ENCODE data around the gene UGGT2.
"Not testable (repeated sequence)": the region's sequence is repeated elsewhere in the genome, so short reads cannot be mapped to it uniquely, and the experiment has no call there.

UGGT2 gene

GRCh38 chr13:96050955-96051354, 2.2 kb downstream of the UGGT2 start:
- not testable (repeated sequence) for H4K20me1 ChIP-seq (ENCODE audit: insufficient read depth, low read length); H3K4me3 ChIP-seq (ENCODE audit: low read depth, low read length, poor library complexity, severe bottlenecking); H3K9me2 ChIP-seq (ENCODE audit: low read depth, low read length); H3F3A ChIP-seq (ENCODE audit: insufficient read depth, low read length); H3K9me3 ChIP-seq (ENCODE audit: low read length); H3K36me3 ChIP-seq (ENCODE audit: insufficient read depth, low read length); H3K4me2 ChIP-seq (ENCODE audit: low read length); H3K27me3 ChIP-seq (ENCODE audit: insufficient read depth, low read length); H3K9ac ChIP-seq (ENCODE audit: low read length); H3K27ac ChIP-seq (ENCODE audit: low read depth, low read length, poor library complexity, severe bottlenecking); H2AFZ ChIP-seq (ENCODE audit: low read length)
- Histone ChIP-seq H3K4me1 (ENCODE audit: insufficient read depth, low read length, severe bottlenecking) (peaks cover 10% of the 10 kb centered on the region), H3K79me2 (ENCODE audit: insufficient read depth, low read length) (peaks cover 24% of the 10 kb centered on the region)

GRCh38 chr13:96046449-96047126, 6.6 kb downstream of the UGGT2 start:
- H3K4me1 ChIP-seq (ENCODE audit: insufficient read depth, low read length, severe bottlenecking); H3K27me3 ChIP-seq (ENCODE audit: insufficient read depth, low read length); H3K9ac ChIP-seq (ENCODE audit: low read length); H3F3A ChIP-seq (ENCODE audit: insufficient read depth, low read length); H3K4me3 ChIP-seq (ENCODE audit: low read depth, low read length, poor library complexity, severe bottlenecking); H4K20me1 ChIP-seq (ENCODE audit: insufficient read depth, low read length); H3K27ac ChIP-seq (ENCODE audit: low read depth, low read length, poor library complexity, severe bottlenecking); H2AFZ ChIP-seq (ENCODE audit: low read length); H3K9me2 ChIP-seq (ENCODE audit: low read depth, low read length); H3K4me2 ChIP-seq (ENCODE audit: low read length): not testable (repeated sequence)
- H3K79me2 ChIP-seq (ENCODE audit: insufficient read depth, low read length): peaks cover 53% of the 10 kb centered on the region
- H3K9me3 ChIP-seq (ENCODE audit: low read length): peaks cover 10% of the 10 kb centered on the region
- H3K36me3 ChIP-seq (ENCODE audit: insufficient read depth, low read length): peaks cover 14% of the 10 kb centered on the region

DNA sequence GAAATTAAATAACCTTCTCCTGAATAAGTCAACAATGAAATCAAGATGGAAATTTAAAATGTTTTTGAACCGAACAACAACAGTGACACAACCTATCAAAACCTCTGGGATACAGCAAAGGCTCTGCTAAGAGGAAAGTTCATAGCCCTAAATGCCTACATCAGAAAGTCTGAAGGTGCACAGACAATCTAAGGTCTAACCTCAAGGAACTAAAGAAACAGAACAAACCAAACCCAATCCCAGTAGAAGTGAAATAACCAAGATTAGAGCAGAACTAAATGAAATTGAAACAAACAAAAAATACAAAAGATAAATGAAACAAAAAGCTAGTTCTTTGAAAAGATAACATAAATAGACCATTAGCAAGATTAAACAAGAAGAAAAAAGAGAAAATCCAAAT, 9.0 kb downstream of the UGGT2 start:
- Histone ChIP-seq H3K4me2 (ENCODE audit: low read length) (no peak overlapping the region), H3F3A (ENCODE audit: insufficient read depth, low read length) (no peaks in the 10 kb centered on the region), H2AFZ (ENCODE audit: low read length) (no peak overlapping the region), H3K36me3 (ENCODE audit: insufficient read depth, low read length) (peaks cover 31% of the 10 kb centered on the region), H3K4me1 (ENCODE audit: insufficient read depth, low read length, severe bottlenecking) (no peaks in the 10 kb centered on the region), H4K20me1 (ENCODE audit: insufficient read depth, low read length) (no peaks in the 10 kb centered on the region), H3K27me3 (ENCODE audit: insufficient read depth, low read length) (no peaks in the 10 kb centered on the region), H3K9me3 (ENCODE audit: low read length) (peaks cover 10% of the 10 kb centered on the region), H3K9ac (ENCODE audit: low read length) (no peak overlapping the region), H3K4me3 (ENCODE audit: low read depth, low read length, poor library complexity, severe bottlenecking) (no peak overlapping the region), H3K79me2 (ENCODE audit: insufficient read depth, low read length) (peaks cover 48% of the 10 kb centered on the region), H3K27ac (ENCODE audit: low read depth, low read length, poor library complexity, severe bottlenecking) (no peak overlapping the region), H3K9me2 (ENCODE audit: low read depth, low read length) (no peaks in the 10 kb centered on the region)
- no peak for TF ChIP-seq EZH2 (IDR thresholded peaks at IDR 0.05; ENCODE audit: borderline replicate concordance, low read length)
- TF ChIP-seq, protein P1, sequence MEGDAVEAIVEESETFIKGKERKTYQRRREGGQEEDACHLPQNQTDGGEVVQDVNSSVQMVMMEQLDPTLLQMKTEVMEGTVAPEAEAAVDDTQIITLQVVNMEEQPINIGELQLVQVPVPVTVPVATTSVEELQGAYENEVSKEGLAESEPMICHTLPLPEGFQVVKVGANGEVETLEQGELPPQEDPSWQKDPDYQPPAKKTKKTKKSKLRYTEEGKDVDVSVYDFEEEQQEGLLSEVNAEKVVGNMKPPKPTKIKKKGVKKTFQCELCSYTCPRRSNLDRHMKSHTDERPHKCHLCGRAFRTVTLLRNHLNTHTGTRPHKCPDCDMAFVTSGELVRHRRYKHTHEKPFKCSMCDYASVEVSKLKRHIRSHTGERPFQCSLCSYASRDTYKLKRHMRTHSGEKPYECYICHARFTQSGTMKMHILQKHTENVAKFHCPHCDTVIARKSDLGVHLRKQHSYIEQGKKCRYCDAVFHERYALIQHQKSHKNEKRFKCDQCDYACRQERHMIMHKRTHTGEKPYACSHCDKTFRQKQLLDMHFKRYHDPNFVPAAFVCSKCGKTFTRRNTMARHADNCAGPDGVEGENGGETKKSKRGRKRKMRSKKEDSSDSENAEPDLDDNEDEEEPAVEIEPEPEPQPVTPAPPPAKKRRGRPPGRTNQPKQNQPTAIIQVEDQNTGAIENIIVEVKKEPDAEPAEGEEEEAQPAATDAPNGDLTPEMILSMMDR (IDR thresholded peaks at IDR 0.05; ENCODE audit: low read length): no peak

- H2AFZ ChIP-seq (ENCODE audit: low read length): no peak overlapping the region
- H3K9me3 ChIP-seq (ENCODE audit: low read length): peaks cover 10% of the 10 kb centered on the region
- no peak overlapping the region for H3K27ac ChIP-seq (ENCODE audit: low read depth, low read length, poor library complexity, severe bottlenecking)
- no peaks in the 10 kb centered on the region for H3K4me1 ChIP-seq (ENCODE audit: insufficient read depth, low read length, severe bottlenecking)
- no peaks in the 10 kb centered on the region for H3K9me2 ChIP-seq (ENCODE audit: low read depth, low read length)
- H3K27me3 ChIP-seq (ENCODE audit: insufficient read depth, low read length): no peaks in the 10 kb centered on the region
- H3F3A ChIP-seq (ENCODE audit: insufficient read depth, low read length): no peaks in the 10 kb centered on the region
- H3K4me3 ChIP-seq (ENCODE audit: low read depth, low read length, poor library complexity, severe bottlenecking): no peak overlapping the region
- no peak overlapping the region for H3K9ac ChIP-seq (ENCODE audit: low read length)
- H3K36me3 ChIP-seq (ENCODE audit: insufficient read depth, low read length): peaks cover 30% of the 10 kb centered on the region
- H3K79me2 ChIP-seq (ENCODE audit: insufficient read depth, low read length): peaks cover 45% of the 10 kb centered on the region
- TF ChIP-seq EZH2 (IDR thresholded peaks at IDR 0.05; ENCODE audit: borderline replicate concordance, low read length): no peak
- TF ChIP-seq, protein P1 (IDR thresholded peaks at IDR 0.05; ENCODE audit: low read length): no peak
- H3K4me2 ChIP-seq (ENCODE audit: low read length): no peak overlapping the region
- no peaks in the 10 kb centered on the region for H4K20me1 ChIP-seq (ENCODE audit: insufficient read depth, low read length)
These were observed 11.7 kb downstream of the UGGT2 start for GRCh38 chr13:96041326-96042110.

Data from OCI-LY1 (cell line).